Right hindlimb (tissue), 1 donor: ENCODE measurements around the gene SUPV3L1.
A peak's percentile ranks its signal among the peaks of the same experiment; 100 is the strongest.
"Not testable (repeated sequence)": the region's sequence is repeated elsewhere in the genome, so short reads cannot be mapped to it uniquely, and the experiment has no call there.

ENCODE experiments used
- DNase-seq: peaks from one replicate; pipeline ENCODE4 v3.0.0-alpha.2; 2018

SUPV3L1 gene

DNA sequence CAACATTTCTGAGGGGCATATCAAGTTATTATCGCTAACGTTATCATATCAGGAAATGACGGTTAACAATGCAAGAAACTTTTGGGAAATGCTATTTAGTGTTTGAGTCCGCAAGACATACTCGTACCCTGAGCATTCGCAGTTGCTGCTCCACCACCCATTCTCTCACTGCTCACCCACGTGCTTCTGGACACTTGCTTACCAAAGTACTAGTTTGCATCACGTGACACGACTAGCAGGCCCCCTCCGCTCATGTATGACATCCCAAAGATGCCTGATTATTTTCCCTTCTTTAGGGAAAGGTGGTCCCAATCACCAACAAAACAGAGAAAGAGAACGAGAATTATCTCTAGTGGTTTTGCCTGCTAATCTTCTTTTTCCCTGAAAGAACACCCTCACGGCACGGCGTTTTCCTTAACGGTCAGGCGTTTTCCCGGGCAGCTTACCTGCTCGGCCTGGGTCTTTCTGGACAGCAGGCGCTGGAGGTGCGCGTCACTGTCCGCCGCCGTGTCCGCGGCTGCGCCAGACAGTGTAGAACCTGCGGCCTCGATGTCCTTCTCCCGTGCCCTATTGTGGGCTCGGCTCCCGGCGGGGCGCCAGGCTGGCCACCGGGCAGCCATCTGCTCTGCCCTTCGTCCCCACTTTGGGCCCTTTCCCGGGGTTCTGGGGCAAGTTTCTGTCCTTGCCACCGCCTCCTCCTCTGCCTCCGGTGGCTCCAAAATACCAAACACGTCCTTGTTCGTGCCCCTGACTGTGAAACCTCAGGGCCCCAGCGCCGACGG is at the start of gene SUPV3L1:
Gene SUPV3L1, plus strand, starts transcription at position 492 of the 782 bp plus-strand sequence. Its CDS starts 58 bp downstream, at position 550.
- DNase-seq, result peak; percentile 93

DNA sequence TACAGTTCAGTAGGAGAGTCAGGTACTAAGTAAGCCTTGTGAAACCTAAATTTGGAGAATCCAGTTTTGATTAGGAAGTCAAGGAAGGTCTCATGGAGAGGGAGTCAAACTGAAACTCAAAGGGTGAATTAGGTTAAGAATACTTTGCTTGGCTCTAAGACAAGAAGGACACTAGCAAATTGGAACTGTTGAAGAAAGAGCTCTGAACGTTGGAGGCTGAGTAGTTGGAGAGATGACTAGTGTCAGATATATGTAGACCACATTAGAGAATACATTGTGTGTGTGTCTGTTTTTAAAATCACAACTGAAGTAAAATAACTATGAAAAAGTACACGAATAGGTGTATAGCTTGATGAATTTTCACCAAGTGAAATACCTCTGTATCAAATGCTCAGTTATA is 49.8 kb upstream of the SUPV3L1 start:
- DNase-seq, result no peak

- no peak for DNase-seq
Measured at GRCh38 chr10:69139961-69140360, 40.1 kb upstream of the SUPV3L1 start.

GRCh38 chr10:69141304-69141703 is 38.7 kb upstream of the SUPV3L1 start:
- DNase-seq, result no peak

GRCh38 chr10:69142074-69142473 is 38.0 kb upstream of the SUPV3L1 start:
- not testable (repeated sequence) for DNase-seq

GRCh38 chr10:69142983-69143382 is 37.1 kb upstream of the SUPV3L1 start:
- no peak for DNase-seq

DNA sequence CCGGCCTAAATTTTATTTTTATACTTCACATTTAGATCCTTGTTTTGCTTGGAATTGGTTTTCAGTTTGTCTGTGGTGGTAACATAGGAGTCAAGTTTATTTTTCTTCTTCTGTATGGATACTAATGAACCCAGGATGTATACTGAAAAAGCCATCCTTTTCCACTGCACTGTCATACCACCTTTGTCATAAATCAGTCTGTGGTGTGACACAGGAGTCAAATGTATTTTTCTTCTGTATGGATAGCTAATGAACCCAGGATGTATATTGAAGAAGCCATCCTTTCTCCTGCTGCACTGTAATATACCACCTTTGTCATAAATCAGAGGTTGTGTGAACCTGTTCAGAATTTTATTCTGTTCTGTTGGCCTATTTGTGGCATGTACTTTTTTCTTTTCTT is 34.7 kb upstream of the SUPV3L1 start:
- no peak for DNase-seq

DNA sequence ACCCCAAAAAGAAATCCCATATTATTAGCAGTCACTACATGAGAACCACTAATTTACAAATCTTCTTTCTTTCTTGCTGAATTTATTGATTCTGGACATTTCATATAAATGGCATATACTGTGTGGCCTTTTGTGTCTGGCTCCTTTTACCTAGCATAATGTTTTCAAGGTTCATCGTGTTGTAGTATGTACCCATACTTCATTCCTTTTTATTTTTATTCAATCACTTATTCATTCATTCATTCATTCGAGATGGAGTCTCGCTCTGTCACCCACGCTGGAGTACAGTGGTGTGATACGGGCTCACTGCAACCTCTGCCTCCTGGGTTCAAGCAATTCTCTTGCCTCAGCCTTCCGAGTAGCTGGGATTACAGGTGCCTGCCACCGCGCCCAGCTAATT is 34.2 kb upstream of the SUPV3L1 start:
- DNase-seq, result no peak

DNA sequence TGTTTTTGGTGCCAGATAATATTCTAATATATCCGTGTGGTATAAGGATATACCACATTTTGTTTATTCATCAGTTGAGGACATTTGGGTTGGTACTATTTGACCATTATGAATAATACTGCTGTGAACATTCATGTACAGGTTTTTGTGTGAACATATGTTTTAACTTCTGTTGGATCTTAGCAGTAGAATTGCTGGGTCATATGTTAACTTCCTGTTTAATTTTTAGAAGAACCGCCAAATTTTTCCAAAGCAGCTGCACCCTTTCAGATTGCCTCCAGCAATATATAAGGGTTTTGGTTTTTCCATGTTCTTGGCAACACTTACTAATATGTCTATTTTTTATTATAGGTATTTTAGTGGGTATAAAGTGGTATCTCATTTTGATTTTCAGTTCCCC is 33.3 kb upstream of the SUPV3L1 start:
- DNase-seq, result no peak

- no peak for DNase-seq
Measured at GRCh38 chr10:69151984-69152383, 28.1 kb upstream of the SUPV3L1 start.

GRCh38 chr10:69153227-69153626 is 26.8 kb upstream of the SUPV3L1 start:
- DNase-seq, result no peak

GRCh38 chr10:69160809-69161241 is 19.2 kb upstream of the SUPV3L1 start:
- DNase-seq, result no peak

GRCh38 chr10:69168493-69168892 is 11.5 kb upstream of the SUPV3L1 start:
- DNase-seq, result no peak

- DNase-seq, result no peak
Measured at GRCh38 chr10:69172241-69172982, 7.6 kb upstream of the SUPV3L1 start.

- DNase-seq, result not testable (repeated sequence)
Measured at GRCh38 chr10:69175326-69175725, 4.7 kb upstream of the SUPV3L1 start.

- no peak for DNase-seq
Measured at GRCh38 chr10:69176823-69177222, 3.2 kb upstream of the SUPV3L1 start.

DNA sequence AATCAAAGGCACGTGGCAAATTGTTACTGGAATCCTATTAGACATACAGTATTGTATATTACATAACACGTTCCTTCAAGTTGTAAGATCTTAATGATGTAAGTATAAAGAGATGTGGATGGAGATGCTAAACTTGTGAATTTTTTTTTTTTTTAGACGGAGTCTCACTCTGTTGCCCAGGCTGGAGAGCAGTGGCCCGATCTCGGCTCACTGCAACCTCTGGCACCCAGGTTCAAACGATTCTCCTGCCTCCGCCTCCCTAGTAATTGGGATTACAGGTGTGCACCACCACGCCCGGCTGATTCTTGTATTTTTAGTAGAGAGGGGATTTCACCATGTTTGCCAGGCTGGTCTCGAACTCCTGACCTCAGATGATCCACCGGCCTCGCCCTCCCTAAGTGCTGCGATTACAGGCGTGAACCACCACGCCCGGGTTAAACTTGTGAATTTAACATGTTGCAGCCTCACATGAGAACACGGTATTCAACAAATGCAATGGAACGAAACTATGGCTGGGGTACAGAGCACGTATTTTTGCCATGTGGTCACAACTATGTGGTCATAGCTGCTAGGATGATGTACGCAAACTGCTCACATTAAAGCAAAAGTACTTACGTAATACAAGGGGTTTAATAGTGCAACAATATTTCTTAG is 818 bp upstream of the SUPV3L1 start:
- no peak for DNase-seq

GRCh38 chr10:69180525-69181204 is 631 bp downstream of the SUPV3L1 start:
- no peak for DNase-seq

- DNase-seq, result no peak
Measured at GRCh38 chr10:69181433-69181832, 1.4 kb downstream of the SUPV3L1 start.

DNA sequence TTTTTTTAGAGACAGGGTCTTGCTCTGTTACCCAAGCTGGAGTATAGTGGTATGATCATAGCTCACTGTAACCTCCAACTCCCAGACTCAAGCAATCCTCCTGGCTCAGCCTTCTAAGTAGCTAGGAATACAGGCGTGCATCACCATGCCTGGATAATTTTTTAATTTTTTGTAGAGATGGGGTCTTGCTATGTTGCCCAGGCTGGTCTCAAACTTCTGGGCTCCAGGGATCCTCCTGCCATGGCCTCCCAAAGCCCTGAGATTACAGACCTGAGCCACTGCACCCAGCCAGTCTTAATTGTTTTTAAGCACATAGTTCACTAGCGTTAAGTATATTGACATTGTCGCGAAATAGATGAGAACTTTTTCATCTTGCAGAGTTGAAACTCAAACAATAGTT is 2.0 kb downstream of the SUPV3L1 start:
- DNase-seq, result no peak

DNA sequence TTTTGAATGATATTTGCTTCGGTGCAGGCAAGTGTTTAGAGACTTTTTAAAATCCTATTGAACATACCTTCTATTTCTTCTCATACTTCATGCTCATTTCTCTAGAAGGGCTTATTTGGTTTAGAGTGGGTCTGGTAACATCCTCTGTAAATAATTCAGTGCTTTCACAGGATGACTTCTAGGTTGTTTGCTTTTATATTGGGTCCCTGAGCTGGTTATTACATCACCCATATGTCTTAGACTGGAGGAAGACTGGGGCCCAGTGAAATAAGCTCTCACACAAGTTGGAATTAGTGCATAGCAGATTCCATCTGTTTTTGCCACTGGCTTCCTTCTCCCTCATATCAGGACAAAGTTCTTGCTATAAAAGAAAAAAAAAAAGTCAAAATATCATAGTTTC is 6.5 kb downstream of the SUPV3L1 start:
- no peak for DNase-seq

- no peak for DNase-seq
Measured at GRCh38 chr10:69201045-69201444, 21.0 kb downstream of the SUPV3L1 start.

DNA sequence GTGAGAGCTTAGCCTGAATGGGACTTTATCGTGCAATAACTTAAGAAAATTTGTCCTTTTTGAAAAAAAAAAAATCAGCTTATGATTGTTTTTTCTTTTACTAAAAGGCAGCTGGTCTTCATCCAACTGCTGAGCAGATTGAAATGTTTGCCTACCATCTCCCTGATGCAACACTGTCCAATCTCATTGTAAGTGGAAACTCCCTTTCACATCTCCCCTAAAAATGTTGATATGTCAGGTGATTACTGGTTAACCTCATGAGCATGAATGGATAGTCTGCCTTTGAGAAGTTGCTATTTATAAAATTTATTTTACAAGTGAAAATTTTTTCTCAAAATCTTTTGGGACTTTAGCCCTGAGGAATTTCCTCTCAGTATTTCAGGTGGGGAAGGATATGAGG is 22.3 kb downstream of the SUPV3L1 start:
- no peak for DNase-seq
